HCT116 (cell line): ENCODE measurements around the gene EPS8. TPM values are rescaled to one million over a fixed set of nuclear protein-coding genes. Genes with fewer than 3 reads are reported as not detected.
A peak's percentile ranks its signal among the peaks of the same experiment; 100 is the strongest.

Experiments
- ATAC-seq: fragments of 200-7000 bp; cut with Tn5 transposase; 2 replicates; pipeline ENCODE4 v1.9.1; 2020; ENCODE audit warnings: mild to moderate bottlenecking, moderate library complexity
- BruUV-seq: library from RNA; stranded (reverse); fragments of 400-500 nt; replicated peaks from 2 replicates; lab custom pipeline; 2021; lab: Mats Ljungman, UMichigan
- CTCF ChIA-PET: fragments of 300-600 bp; sonication (Branson Sonifier 250); formaldehyde crosslinking; loops from one replicate; lab custom pipeline; 2021; ENCODE audit warnings: antibody characterized with exemption; lab: Charles Lee
- POLR2A ChIA-PET: fragments of 300-600, 350-600 bp; sonication (Branson Sonifier 250); formaldehyde crosslinking; loops from one replicate; lab custom pipeline; 2021; ENCODE audit warnings: antibody characterized with exemption; lab: Charles Lee
- RAD21 ChIA-PET, 2 experiments: fragments of 300-600 bp; sonication (Branson Sonifier 250); formaldehyde crosslinking; loops; one replicate each; lab custom pipeline; 2023; ENCODE audit warnings: low total read pairs in 2 of 2; ENCODE audit not compliant: uncharacterized antibody in 2 of 2, unreplicated experiment in 2 of 2, low non-redundant PET in 1 of 2; lab: Charles Lee
- DNase-seq: peaks from one replicate; pipeline ENCODE4 v3.0.0-alpha.2; 2010; ENCODE audit warnings: low read depth, low spot score
- H2AFZ ChIP-seq: fragments of 200-600 bp; shearing (Covaris generic), sonication (generic); 2 replicates; pipeline ENCODE4 v1.6.1; 2017; ENCODE audit warnings: low read depth, mixed run types, mixed read lengths, antibody characterized with exemption, low read length; ENCODE audit not compliant: poor library complexity, severe bottlenecking
- H3K27ac ChIP-seq: 2 replicates; pipeline ENCODE4 v1.5.1; 2012; ENCODE audit warnings: low read depth, low read length
- H3K27me3 ChIP-seq: fragments of 200-600 bp; sonication (generic); 2 replicates; pipeline ENCODE4 v1.6.1; 2016; ENCODE audit warnings: mixed run types, low read length, mixed read lengths; ENCODE audit not compliant: insufficient read depth
- H3K36me3 ChIP-seq, 2 experiments: fragments of 200-500 bp in 1 of 2; fragments of 200-600 bp in 1 of 2; sonication (Bioruptor generic) in 1 of 2; sonication (generic) in 1 of 2; 2 replicates each; pipeline versions ENCODE4 v1.5.1 to v1.6.1; 2014 to 2016; ENCODE audit warnings: low read length in 2 of 2, inconsistent platforms in 1 of 2, mixed read lengths in 1 of 2, mixed run types in 1 of 2; ENCODE audit not compliant: insufficient read depth in 2 of 2, control insufficient read depth in 1 of 2
- H3K4me1 ChIP-seq, 2 experiments: fragments of 200-600 bp in 1 of 2; sonication (generic) in 1 of 2; 2 replicates each; pipeline versions ENCODE4 v1.5.1 to v1.6.1; 2012 to 2017; ENCODE audit warnings: low read length in 2 of 2, inconsistent platforms in 1 of 2, mild to moderate bottlenecking in 1 of 2, mixed read lengths in 1 of 2, mixed run types in 1 of 2, moderate library complexity in 1 of 2; ENCODE audit not compliant: insufficient read depth in 2 of 2, control insufficient read depth in 1 of 2
- H3K4me2 ChIP-seq: fragments of 200-600 bp; sonication (generic); 2 replicates; pipeline ENCODE4 v1.6.1; 2017; ENCODE audit warnings: mixed run types, low read length, mixed read lengths
- H3K4me3 ChIP-seq, 2 experiments: fragments of 200-600 bp in 1 of 2; sonication (generic) in 1 of 2; replicated peaks in 1 of 2; 2 replicates each; pipeline ENCODE4 v1.5.1; 2011 to 2016; ENCODE audit warnings: low read length in 2 of 2, control low read depth in 1 of 2, low read depth in 1 of 2, mild to moderate bottlenecking in 1 of 2, mixed read lengths in 1 of 2, mixed run types in 1 of 2
- H3K79me2 ChIP-seq: fragments of 200-600 bp; sonication (generic); 2 replicates; pipeline ENCODE4 v1.6.1; 2017; ENCODE audit warnings: mild to moderate bottlenecking, mixed run types, low read length, moderate library complexity, mixed read lengths; ENCODE audit not compliant: insufficient read depth
- H3K9ac ChIP-seq: fragments of 200-600 bp; sonication (generic); 2 replicates; pipeline ENCODE4 v1.6.1; 2016; ENCODE audit warnings: low read length, mixed read lengths
- H3K9me2 ChIP-seq: fragments of 200-600 bp; sonication (generic), shearing (Covaris generic); 2 replicates; pipeline ENCODE4 v1.6.1; 2017; ENCODE audit warnings: mixed run types, mild to moderate bottlenecking, moderate library complexity; ENCODE audit not compliant: insufficient read depth
- H3K9me3 ChIP-seq, 2 experiments: fragments of 200-500 bp in 1 of 2; fragments of 200-600 bp in 1 of 2; sonication (Bioruptor generic) in 1 of 2; sonication (generic) in 1 of 2; 2 replicates each; pipeline ENCODE4 v1.6.1; 2014 to 2017; ENCODE audit warnings: low read length in 2 of 2, mixed read lengths in 2 of 2, inconsistent platforms in 1 of 2, low read depth in 1 of 2, mild to moderate bottlenecking in 1 of 2, mixed run types in 1 of 2, moderate library complexity in 1 of 2; ENCODE audit not compliant: control insufficient read depth in 1 of 2, insufficient read depth in 1 of 2
- H4K20me1 ChIP-seq: fragments of 200-600 bp; sonication (generic), shearing (Covaris generic); 2 replicates; pipeline ENCODE4 v1.6.1; 2017; ENCODE audit warnings: mixed run types, mild to moderate bottlenecking, moderate library complexity; ENCODE audit not compliant: insufficient read depth
- CBX3 ChIP-seq: IDR thresholded peaks from 2 replicates; pipeline ENCODE4 v1.6.1; 2012; ENCODE audit warnings: low read depth
- CEBPB ChIP-seq: IDR thresholded peaks from 2 replicates; pipeline ENCODE4 v1.6.1; 2012; ENCODE audit warnings: low read depth
- EGR1 ChIP-seq: IDR thresholded peaks from 2 replicates; pipeline ENCODE4 v1.6.1; 2012; ENCODE audit warnings: low read depth
- ELF1 ChIP-seq: IDR thresholded peaks from 2 replicates; pipeline ENCODE4 v1.6.1; 2012; ENCODE audit warnings: low read depth, borderline replicate concordance
- EZH2 ChIP-seq: fragments of 200-600 bp; sonication (generic); IDR thresholded peaks from 2 replicates; pipeline ENCODE4 v1.6.1; 2017; ENCODE audit warnings: antibody characterized with exemption, mixed run types
- EZH2phosphoT487 ChIP-seq: fragments of 200-600 bp; IDR thresholded peaks from 2 replicates; pipeline ENCODE4 v1.6.1; 2018; ENCODE audit warnings: antibody characterized with exemption, borderline replicate concordance
- JUND ChIP-seq: IDR thresholded peaks from 2 replicates; pipeline ENCODE4 v1.6.1; 2012
- POLR2A ChIP-seq: IDR thresholded peaks from 2 replicates; pipeline ENCODE4 v1.7.0; 2011; ENCODE audit warnings: borderline replicate concordance; ENCODE audit not compliant: insufficient read depth, insufficient read length; ENCODE audit errors: extremely low read depth
- POLR2AphosphoS5 ChIP-seq: IDR thresholded peaks from 2 replicates; pipeline ENCODE4 v1.6.1; 2011; ENCODE audit warnings: mild to moderate bottlenecking, low read depth, low read length, moderate library complexity
- SIN3A ChIP-seq: IDR thresholded peaks from 2 replicates; pipeline ENCODE4 v1.6.1; 2012; ENCODE audit warnings: low read depth
- SP1 ChIP-seq: IDR thresholded peaks from 2 replicates; pipeline ENCODE4 v1.6.1; 2012; ENCODE audit warnings: low read depth
- SRF ChIP-seq: IDR thresholded peaks from 2 replicates; pipeline ENCODE4 v1.6.1; 2012; ENCODE audit warnings: low read depth
- ZFX ChIP-seq: fragments of 450-650 bp; IDR thresholded peaks from 2 replicates; pipeline ENCODE4 v1.6.1; 2017
- intact Hi-C: fragments of 100-400 bp; cut with micrococcal nuclease; formaldehyde crosslinking; loops from 2 replicates; pipeline ENCODE4 v1.10.0; 2022
- total RNA-seq: library from RNA; stranded (reverse); gene quantifications from one replicate; pipeline ENCODE4 v1.2.1, GENCODE V29; 2021; ENCODE audit not compliant: unreplicated experiment
- TF ChIP-seq, protein P1 (sequence below): IDR thresholded peaks from 2 replicates; pipeline ENCODE4 v1.6.1; 2012
- TF ChIP-seq, protein P2 (sequence below): IDR thresholded peaks from 2 replicates; pipeline ENCODE4 v1.6.1; 2012; ENCODE audit warnings: low read depth
- TF ChIP-seq, protein P3 (sequence below): IDR thresholded peaks from 2 replicates; pipeline ENCODE4 v1.6.1; 2012

The EPS8 gene
- total RNA-seq, 1 experiment from 2014 or later = 49.9 TPM

DNA sequence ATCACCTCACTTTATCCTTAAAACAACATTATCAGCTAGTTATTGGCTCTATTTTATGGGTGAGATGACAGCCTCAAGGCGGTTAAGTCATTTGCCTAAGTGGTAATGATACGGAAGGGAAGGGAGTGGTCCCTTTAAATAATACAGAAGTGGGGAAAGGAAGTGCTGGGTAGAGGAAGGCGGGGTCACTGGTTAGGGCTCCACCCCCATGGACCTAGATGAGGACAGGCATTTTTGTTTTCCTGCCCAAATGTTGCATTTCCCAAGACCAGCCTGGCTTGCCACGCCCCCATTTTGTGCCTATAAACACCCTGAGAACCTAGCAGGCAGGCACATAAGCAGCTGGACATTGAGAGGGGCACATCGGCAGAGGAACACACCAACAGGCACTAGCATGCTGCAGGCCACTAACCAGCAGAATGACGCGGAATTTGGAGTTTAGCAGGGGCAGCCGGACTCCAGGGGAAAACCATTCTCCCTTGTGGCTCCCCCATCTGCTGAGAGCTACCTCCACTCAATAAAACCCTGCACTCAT lies 100.9 kb downstream of the EPS8 start (continued):
- peak; percentile 27; the same call in 1 of the 2 replicates for TF ChIP-seq EGR1
- TF ChIP-seq, protein P1, sequence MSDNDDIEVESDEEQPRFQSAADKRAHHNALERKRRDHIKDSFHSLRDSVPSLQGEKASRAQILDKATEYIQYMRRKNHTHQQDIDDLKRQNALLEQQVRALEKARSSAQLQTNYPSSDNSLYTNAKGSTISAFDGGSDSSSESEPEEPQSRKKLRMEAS = peak; percentile 95
- peak; percentile 36; the same call in 1 of the 2 replicates for TF ChIP-seq JUND
- TF ChIP-seq ZFX = no peak

DNA sequence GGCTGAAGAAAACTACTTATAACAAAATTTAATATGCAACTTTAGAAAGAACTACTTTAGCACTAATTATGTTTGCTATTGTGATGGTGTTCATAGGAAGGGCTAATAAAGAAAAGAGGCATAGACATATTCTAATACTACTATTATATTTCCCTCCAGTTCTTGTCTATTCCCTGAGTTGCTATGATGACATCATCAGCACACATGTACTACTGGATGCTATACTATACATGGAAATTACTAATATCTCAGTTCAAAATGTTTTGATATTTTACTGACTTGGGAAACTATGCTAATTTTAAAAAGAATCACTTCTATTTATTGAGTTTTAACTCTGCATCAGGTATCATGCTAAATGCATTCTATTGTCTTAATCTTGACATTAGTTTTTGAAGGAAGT lies 101.6 kb downstream of the EPS8 start:
- Histone ChIP-seq H2AFZ (no peak overlapping the region), H3K9me2 (no peaks in the 10 kb centered on the region), H3K27ac (peak overlapping the region; percentile 79; the same call in 1 of the 2 replicates), H3K4me3 (peak overlapping the region in 1 of 2 experiments; percentile 56; a peak in 1 of 4 replicates), H3K9me3 (no peaks in the 10 kb centered on the region), H3K9ac (peak overlapping the region; percentile 70; the same call in 1 of the 2 replicates), H3K4me2 (peak overlapping the region; percentile 85), H3K36me3 (no peaks in the 10 kb centered on the region), H4K20me1 (no peaks in the 10 kb centered on the region), H3K79me2 (peaks cover 91% of the 10 kb centered on the region), H3K4me1 (peaks cover 77 to 99% of the 10 kb centered on the region in 2 experiments), H3K27me3 (no peaks in the 10 kb centered on the region)
- BruUV-seq = TSS peak; percentile 57
- ChIA-PET RAD21 (no interaction called here), POLR2A (interaction anchor here (1.9 to 3.1 kb wide), 4 partner anchors 11 to 96 kb away, joined by 5 to 32 read pairs (median 18); no protein-coding TSS in a partner anchor), CTCF (interaction anchor here (1.3 kb wide), 1 partner anchor 169 kb away, joined by 3 read pairs; no protein-coding TSS in a partner anchor)
- ATAC-seq = no peak
- DNase-seq = no peak
- intact Hi-C loops = loop anchor here (5.0 kb wide), 1 partner anchor 95 kb away; no protein-coding TSS in a partner anchor
- TF ChIP-seq EZH2phosphoT487 (no peak), SP1 (no peak), JUND (no peak), EZH2 (no peak), CBX3 (no peak), SIN3A (no peak), POLR2A (no peak), ZFX (no peak), CEBPB (no peak; the same call in 1 of the 2 replicates), SRF (no peak), POLR2AphosphoS5 (no peak), ELF1 (no peak), EGR1 (no peak)
- TF ChIP-seq, protein P2, sequence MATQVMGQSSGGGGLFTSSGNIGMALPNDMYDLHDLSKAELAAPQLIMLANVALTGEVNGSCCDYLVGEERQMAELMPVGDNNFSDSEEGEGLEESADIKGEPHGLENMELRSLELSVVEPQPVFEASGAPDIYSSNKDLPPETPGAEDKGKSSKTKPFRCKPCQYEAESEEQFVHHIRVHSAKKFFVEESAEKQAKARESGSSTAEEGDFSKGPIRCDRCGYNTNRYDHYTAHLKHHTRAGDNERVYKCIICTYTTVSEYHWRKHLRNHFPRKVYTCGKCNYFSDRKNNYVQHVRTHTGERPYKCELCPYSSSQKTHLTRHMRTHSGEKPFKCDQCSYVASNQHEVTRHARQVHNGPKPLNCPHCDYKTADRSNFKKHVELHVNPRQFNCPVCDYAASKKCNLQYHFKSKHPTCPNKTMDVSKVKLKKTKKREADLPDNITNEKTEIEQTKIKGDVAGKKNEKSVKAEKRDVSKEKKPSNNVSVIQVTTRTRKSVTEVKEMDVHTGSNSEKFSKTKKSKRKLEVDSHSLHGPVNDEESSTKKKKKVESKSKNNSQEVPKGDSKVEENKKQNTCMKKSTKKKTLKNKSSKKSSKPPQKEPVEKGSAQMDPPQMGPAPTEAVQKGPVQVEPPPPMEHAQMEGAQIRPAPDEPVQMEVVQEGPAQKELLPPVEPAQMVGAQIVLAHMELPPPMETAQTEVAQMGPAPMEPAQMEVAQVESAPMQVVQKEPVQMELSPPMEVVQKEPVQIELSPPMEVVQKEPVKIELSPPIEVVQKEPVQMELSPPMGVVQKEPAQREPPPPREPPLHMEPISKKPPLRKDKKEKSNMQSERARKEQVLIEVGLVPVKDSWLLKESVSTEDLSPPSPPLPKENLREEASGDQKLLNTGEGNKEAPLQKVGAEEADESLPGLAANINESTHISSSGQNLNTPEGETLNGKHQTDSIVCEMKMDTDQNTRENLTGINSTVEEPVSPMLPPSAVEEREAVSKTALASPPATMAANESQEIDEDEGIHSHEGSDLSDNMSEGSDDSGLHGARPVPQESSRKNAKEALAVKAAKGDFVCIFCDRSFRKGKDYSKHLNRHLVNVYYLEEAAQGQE = no peak
- TF ChIP-seq, protein P3, sequence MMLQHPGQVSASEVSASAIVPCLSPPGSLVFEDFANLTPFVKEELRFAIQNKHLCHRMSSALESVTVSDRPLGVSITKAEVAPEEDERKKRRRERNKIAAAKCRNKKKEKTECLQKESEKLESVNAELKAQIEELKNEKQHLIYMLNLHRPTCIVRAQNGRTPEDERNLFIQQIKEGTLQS = no peak
- TF ChIP-seq, protein P1 = no peak
